GM12873 (cell line): Measurements from ENCODE around the gene LHFPL6.

Experiments used
- TF ChIP-seq, protein P1 (sequence below): IDR thresholded peaks from 2 replicates; pipeline ENCODE4 v1.5.1; 2012; ENCODE audit warnings: low read depth, mild to moderate bottlenecking, moderate library complexity, low read length, control low read depth; ENCODE audit not compliant: insufficient read depth; ENCODE audit errors: missing control alignments

Gene LHFPL6

DNA sequence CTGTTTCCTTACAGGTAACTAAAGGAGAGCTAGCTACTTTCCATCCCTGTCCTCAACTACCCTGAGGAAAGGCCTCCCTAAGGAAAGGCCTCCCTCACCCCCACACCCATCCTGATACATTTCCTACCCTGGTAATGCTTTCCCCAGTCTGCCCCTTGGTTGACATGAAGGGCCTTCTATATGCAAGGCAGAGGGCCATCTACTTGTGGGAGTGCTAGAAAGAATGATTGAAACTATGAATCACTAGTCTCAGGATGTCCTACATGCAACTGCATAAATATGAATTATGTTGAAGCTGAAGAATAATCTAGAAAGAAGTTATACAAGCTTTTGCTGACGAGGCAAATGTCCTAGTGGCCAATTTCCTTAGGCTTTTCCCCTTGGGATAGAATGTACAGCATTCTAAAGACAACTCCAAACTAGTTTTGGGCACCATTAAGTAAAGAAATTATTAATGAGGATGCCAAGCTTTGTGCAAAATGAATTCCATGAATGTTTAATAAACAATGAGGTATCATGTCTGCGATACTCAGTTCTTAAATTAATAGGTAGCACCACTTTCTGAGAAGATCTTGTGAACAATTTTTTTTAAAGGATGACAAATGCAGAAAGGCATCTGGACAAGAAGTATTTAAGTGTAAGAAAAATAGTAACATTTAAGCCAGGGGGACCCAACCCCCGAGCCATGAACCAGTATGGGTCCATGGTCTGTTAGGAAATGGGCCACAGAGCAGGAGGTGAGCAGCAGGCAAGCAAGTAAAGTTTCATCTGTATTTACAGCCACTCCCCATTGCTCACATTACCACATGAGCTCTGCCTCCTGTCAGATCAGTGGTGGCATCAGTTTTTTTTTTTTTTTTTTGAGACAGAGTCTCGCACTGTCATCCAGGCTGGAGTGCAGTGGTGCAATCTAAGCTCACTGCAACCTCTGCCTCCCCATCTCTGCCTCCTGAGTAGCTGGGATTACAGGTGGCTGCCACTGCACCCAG, 223.0 kb downstream of the LHFPL6 start:
- TF ChIP-seq, protein P1, sequence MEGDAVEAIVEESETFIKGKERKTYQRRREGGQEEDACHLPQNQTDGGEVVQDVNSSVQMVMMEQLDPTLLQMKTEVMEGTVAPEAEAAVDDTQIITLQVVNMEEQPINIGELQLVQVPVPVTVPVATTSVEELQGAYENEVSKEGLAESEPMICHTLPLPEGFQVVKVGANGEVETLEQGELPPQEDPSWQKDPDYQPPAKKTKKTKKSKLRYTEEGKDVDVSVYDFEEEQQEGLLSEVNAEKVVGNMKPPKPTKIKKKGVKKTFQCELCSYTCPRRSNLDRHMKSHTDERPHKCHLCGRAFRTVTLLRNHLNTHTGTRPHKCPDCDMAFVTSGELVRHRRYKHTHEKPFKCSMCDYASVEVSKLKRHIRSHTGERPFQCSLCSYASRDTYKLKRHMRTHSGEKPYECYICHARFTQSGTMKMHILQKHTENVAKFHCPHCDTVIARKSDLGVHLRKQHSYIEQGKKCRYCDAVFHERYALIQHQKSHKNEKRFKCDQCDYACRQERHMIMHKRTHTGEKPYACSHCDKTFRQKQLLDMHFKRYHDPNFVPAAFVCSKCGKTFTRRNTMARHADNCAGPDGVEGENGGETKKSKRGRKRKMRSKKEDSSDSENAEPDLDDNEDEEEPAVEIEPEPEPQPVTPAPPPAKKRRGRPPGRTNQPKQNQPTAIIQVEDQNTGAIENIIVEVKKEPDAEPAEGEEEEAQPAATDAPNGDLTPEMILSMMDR, result no peak

DNA sequence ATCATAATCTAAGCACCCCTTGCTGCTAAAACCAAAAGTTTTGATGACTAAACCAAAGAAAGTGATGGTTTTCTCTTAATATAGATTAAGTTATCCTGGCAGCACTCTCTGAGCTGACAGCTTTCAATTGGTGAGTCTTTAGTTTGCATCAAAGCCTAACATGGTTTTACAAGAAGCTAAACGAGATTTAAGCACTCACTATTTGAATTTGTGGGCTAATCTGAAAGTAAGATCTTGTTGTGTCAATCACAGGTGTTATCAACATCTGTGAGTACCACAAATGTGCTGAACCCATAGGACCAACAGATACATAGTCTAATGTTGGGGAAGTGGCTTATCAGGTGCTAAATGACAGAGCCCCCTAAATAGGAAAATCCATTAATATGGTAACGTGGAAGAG, 223.9 kb downstream of the LHFPL6 start:
- TF ChIP-seq, protein P1, result no peak

DNA sequence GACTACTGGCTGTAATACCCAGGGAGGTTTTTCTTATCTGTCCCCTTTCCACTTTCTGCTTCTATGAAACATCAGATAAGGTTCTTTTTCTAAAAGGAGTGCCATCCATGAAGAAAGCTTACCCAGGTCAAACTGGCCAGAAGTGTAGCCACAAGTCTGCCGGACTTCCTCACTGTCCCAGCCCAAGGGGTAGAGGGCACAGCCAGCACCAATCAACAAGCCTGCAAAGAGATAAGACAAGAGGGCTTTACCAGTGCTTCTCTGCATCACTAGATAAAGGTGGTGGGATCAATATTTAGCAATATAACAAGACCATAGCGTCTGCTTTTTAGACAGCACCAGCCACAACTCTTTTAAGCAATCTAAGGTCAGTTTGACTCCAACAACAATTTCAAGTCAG, 224.7 kb downstream of the LHFPL6 start:
- TF ChIP-seq, protein P1, result no peak

DNA sequence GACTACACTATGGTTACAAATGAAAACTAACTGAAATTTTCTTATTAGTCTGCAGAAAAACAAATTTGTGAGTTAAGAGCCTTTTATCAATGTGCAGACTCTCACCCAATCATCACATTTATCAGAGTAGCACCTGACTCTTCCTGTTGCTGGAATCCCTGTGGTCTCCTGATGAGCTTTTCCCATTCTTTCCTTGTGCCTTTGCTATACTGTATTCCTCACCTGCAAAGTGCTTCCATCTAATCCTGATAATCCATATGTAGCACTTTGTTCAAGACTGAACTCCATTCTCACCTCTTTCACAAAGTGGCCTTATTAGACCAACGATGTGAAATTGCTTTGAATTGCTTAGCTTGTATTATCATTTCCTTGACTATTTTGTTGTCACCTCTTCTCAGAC, 225.3 kb downstream of the LHFPL6 start:
- TF ChIP-seq, protein P1, result no peak

DNA sequence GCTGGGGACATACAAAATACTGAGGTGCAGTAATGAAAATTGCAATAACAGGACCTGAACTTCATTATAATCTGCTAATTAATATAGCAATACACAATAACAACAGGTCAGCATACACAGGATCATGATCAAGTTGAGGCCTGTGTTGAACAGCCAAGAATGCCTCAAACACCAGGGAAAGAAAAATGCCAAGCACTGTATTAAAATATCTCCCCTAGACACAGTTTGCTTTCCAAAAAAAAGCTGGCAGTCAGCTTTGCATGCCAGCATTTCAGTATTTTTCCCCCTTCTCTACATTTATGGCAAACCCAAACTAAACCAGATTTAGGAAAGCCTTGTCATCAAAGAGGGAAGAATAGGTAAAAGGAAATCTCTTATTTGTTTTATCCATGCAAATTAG, 226.9 kb downstream of the LHFPL6 start:
- TF ChIP-seq, protein P1, result no peak

DNA sequence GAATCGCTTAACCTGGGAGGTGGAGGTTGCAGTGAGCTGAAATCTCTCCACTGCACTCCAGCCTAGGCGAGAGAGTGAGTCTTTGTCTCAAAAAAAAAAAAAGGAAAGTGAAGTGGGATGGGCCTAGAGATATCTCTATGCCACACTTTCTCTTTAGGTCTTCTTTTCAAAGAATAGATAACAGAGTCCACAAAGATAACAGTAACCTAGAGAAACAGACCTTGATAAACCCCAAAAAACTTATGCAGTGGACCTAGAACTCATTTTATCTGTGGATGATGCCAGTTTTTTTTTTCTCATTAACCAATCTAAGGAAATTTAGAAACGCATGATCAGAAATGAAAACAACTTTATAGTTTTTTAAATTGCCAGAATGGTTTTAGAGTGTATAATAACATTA, 227.4 kb downstream of the LHFPL6 start:
- TF ChIP-seq, protein P1, result no peak

DNA sequence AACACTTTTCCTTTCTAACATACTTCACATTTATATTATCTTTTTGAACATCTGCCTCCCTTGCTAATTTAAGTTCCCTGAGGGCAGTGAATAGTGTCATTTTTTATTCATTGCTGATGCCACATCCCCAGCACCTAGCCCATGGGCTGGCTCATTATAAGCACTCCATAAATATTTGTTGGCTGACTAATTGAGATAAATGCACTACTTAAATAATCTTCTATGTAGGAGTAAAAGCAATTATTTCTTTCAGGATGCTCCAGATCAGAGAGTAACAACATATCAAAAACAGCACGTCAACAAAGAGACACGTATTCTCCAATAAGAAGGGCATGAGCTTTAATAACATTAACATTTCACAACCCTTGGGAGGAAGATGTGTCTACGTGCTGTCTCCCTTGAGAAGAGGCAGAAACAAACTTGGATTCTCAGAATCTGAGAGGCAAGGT, 228.2 kb downstream of the LHFPL6 start:
- TF ChIP-seq, protein P1, result no peak
